ENCODE data around the gene IREB2. TPM values are rescaled to one million over a fixed set of nuclear protein-coding genes. Genes with fewer than 3 reads are reported as not detected.
A peak's percentile ranks its signal among the peaks of the same experiment; 100 is the strongest.

Gene IREB2
- total RNA-seq (10 to 100 TPM; 49.9 to 92.6 (median 71.9) TPM), polyA plus RNA-seq (10 to 100 TPM in 1 of 3 donors, 1 to 10 TPM in 2; 8.6 to 15.0 (median 9.6) TPM)
- long read RNA-seq, donor 1, full-length matches to known transcripts: 4 of 4 reads
- long read RNA-seq, donor 1, partial matches to known transcripts: 0 of 4 reads
- long read RNA-seq, donor 1, other reads (novel, unspliced or antisense): 0 of 4 reads
- long read RNA-seq, donor 2, full-length matches to known transcripts: 5 of 5 reads
- long read RNA-seq, donor 2, partial matches to known transcripts: 0 of 5 reads
- long read RNA-seq, donor 2, other reads (novel, unspliced or antisense): 0 of 5 reads

DNA sequence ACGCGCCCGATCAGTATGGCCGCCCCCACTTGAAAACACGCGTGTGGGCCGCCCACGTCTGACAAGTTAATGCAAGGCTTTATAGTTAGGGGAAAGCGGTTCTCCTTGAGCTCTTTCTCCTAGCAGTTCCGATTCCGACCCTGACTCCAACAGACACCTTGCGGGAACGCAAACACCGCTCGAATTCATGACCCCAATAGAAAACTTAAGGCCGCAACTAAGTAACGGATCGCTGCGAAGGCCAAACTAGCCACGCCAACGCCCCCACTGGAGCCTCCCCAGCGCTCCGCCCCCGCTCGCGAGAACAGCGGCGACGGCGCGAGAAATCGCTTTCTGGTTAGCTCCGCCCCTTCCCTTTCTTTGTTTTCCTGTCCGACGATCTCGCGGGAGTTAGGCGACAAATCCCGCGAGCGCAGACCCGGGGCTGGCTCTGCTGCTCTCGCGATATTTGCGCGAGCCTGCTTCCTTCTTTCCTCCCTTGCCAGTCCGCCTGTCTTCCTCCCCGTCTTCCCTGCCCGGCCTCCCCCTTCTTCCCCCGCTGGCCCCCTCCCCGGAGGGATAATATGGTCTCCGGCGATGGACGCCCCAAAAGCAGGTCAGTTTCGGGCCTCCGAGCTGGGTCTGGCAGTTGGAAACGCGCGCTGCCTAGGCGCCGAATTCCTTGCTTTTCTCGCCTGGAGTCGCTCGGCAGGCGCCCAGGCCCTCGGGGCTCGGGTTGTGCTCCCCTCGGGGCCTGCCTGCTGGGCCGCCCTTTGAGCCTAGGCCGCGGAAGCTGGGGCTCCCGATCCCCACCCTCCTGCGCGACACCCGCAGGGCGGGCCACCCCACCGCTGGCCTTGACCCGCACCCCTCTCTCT, at the start of gene IREB2:
Gene IREB2 (plus strand): TSS at position 455 of the 857 bp plus-strand sequence. CDS start 122 bp downstream, at position 577.
- TF ChIP-seq, protein P1, sequence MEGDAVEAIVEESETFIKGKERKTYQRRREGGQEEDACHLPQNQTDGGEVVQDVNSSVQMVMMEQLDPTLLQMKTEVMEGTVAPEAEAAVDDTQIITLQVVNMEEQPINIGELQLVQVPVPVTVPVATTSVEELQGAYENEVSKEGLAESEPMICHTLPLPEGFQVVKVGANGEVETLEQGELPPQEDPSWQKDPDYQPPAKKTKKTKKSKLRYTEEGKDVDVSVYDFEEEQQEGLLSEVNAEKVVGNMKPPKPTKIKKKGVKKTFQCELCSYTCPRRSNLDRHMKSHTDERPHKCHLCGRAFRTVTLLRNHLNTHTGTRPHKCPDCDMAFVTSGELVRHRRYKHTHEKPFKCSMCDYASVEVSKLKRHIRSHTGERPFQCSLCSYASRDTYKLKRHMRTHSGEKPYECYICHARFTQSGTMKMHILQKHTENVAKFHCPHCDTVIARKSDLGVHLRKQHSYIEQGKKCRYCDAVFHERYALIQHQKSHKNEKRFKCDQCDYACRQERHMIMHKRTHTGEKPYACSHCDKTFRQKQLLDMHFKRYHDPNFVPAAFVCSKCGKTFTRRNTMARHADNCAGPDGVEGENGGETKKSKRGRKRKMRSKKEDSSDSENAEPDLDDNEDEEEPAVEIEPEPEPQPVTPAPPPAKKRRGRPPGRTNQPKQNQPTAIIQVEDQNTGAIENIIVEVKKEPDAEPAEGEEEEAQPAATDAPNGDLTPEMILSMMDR (IDR thresholded peaks at IDR 0.05 in 8 of 11, conservative IDR thresholded peaks at IDR 0.05 in 3 of 11): peak in 5 of 11 experiments; percentile 25 to 72 (median 69)
- TF ChIP-seq POLR2AphosphoS5 (IDR thresholded peaks at IDR 0.05): peak; percentile 86 to 91 (median 87)
- TF ChIP-seq POLR2A (IDR thresholded peaks at IDR 0.05): peak in 2 of 3 donors; percentile 36 to 60
- WGBS, 5 donors: 0 to 1% (median 0%) methylated on average over 61 to 78 of the region's 78 CpGs

GRCh38 chr15:78388865-78389264, 49.2 kb upstream of the IREB2 start:
- no peak for TF ChIP-seq POLR2A (IDR thresholded peaks at IDR 0.05)
- TF ChIP-seq POLR2AphosphoS5 (IDR thresholded peaks at IDR 0.05): no peak
- TF ChIP-seq, protein P1 (IDR thresholded peaks at IDR 0.05 in 8 of 11, conservative IDR thresholded peaks at IDR 0.05 in 3 of 11): no peak
- Histone ChIP-seq H3K4me3 (no peak overlapping the region), H3K27ac (no peak overlapping the region), H3K36me3 (no peaks in the 10 kb centered on the region), H3K9me3 (no peaks in the 10 kb centered on the region), H3K4me1 (no peaks in the 10 kb centered on the region), H3K27me3 (replicated peaks in 1 of 7) (peaks cover 0 to 30% (median 0%) of the 10 kb centered on the region in 7 donors)
- DNase-seq: no peak
- 76 to 83% (median 78%) methylated on average over 12 of the region's 12 CpGs for WGBS, 5 donors
- intact Hi-C loops (cut with DNase I; ENCODE audit: low total_unique reads): no loop called here

More for the DNA sequence above, at the start of gene IREB2:
- intact Hi-C loops (cut with DNase I; ENCODE audit: low total_unique reads): no loop called here
- Histone ChIP-seq H3K36me3 (peaks cover 0 to 34% (median 24%) of the 10 kb centered on the region in 6 donors), H3K27ac (peak within 1 kb of the TSS; percentile 93 to 98 (median 96)), H3K4me1 (peaks cover 26 to 54% (median 49%) of the 10 kb centered on the region in 6 donors), H3K9me3 (no peaks in the 10 kb centered on the region), H3K4me3 (peak within 1 kb of the TSS; percentile 76 to 96 (median 92)), H3K27me3 (replicated peaks in 1 of 7) (no peaks in the 10 kb centered on the region)
- DNase-seq: peak; percentile 98

- intact Hi-C loops (cut with DNase I; ENCODE audit: low total_unique reads): no loop called here
- no peak for DNase-seq
- WGBS, 5 donors: 66 to 76% (median 70%) methylated on average over 7 of the region's 7 CpGs
- Histone ChIP-seq H3K27ac (peak overlapping the region in 3 of 8 donors; percentile 7 to 13 (median 9)), H3K36me3 (no peaks in the 10 kb centered on the region), H3K9me3 (no peaks in the 10 kb centered on the region), H3K4me1 (no peaks in the 10 kb centered on the region), H3K27me3 (replicated peaks in 1 of 7) (peaks cover 0 to 29% (median 0%) of the 10 kb centered on the region in 7 donors), H3K4me3 (no peak overlapping the region)
- TF ChIP-seq POLR2AphosphoS5 (IDR thresholded peaks at IDR 0.05) (no peak), POLR2A (IDR thresholded peaks at IDR 0.05) (no peak)
- TF ChIP-seq, protein P1 (IDR thresholded peaks at IDR 0.05 in 8 of 11, conservative IDR thresholded peaks at IDR 0.05 in 3 of 11): no peak
These were observed 48.7 kb upstream of the IREB2 start for GRCh38 chr15:78389322-78389721.

Measured in spleen (tissue), 13 donors.